ENCODE data around the gene SEC61B. TPM values are rescaled to one million over a fixed set of nuclear protein-coding genes. Genes with fewer than 3 reads are reported as not detected.

Gene SEC61B
- total RNA-seq, 2 donors from 2014 or later = 153 to 187 TPM

DNA sequence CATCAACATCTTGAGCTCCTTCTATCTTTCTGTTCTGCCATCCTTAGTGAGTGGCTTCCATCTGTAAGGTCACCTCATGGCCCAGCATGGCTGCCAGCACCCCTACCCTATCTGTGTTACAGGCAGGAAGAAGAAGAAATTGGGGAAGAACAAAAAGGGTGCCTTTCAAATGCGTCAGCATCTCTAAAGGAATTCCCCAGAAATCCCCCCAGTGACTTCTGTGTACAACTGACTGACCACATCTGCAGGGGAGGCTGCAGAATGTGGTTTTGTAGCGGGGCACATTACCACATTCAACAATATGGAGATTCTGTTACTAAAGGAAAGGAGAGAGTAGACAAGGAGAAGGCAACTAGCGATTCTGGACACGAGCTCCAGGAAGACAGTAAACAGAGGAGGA lies 40.5 kb upstream of the SEC61B start:
- Histone ChIP-seq H3K4me3 (ENCODE audit: low read length) (no peak overlapping the region), H3K4me1 (ENCODE audit: control insufficient read depth, insufficient read depth, low read length) (peaks cover 17% of the 10 kb centered on the region), H3K9me3 (ENCODE audit: control insufficient read depth, low read length) (no peaks in the 10 kb centered on the region), H3K36me3 (ENCODE audit: control insufficient read depth, insufficient read depth, low read length) (no peaks in the 10 kb centered on the region), H3K27me3 (ENCODE audit: control insufficient read depth, insufficient read depth, low read length, poor library complexity, severe bottlenecking) (peaks cover 25% of the 10 kb centered on the region), H3K27ac (ENCODE audit: low read depth, low read length) (no peak overlapping the region), H3K9ac (ENCODE audit: extremely low read depth, low read length, poor library complexity, severe bottlenecking) (no peak overlapping the region)
- TF ChIP-seq CTCF (conservative IDR thresholded peaks at IDR 0.05) = no peak
- Mint-ChIP-seq H3K27me3 (ENCODE audit: insufficient read depth) (peaks cover 22% of the 10 kb centered on the region), H3K9me3 (no peaks in the 10 kb centered on the region), H3K4me1 (peaks cover 23% of the 10 kb centered on the region), H3K27ac (no peak overlapping the region), H3K4me3 (no peak overlapping the region), H3K36me3 (ENCODE audit: low read depth) (no peaks in the 10 kb centered on the region)
- WGBS, 2 experiments (ENCODE audit: insufficient coverage in 1 of 2, insufficient read length in 1 of 2) = 94% methylated on average over 3 to 4 of the region's 4 CpGs
- DNase-seq = no peak

DNA sequence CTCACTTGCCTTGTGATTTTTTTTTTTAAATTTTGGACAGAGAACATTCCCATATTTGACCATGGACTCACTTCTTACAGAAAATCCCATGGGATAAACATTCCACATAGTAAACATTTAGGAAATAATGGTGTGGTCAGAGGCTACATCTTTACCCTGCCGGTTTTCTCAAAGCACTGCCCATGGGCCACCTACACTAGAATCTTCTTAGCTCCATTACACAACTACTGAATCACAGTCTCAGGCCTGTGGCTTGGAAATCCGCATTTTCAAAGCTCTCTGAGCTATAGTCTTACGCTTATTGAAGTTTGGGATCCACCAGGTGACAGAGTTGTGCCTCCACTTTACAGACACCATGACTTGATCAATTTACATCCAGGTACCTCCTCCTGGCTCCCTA lies 39.7 kb upstream of the SEC61B start:
- H3K27ac ChIP-seq (ENCODE audit: low read depth, low read length) = no peak overlapping the region
- Mint-ChIP-seq H3K4me3 (no peak overlapping the region), H3K9me3 (no peaks in the 10 kb centered on the region), H3K27ac (no peak overlapping the region), H3K27me3 (ENCODE audit: insufficient read depth) (peaks cover 22% of the 10 kb centered on the region), H3K4me1 (peaks cover 19% of the 10 kb centered on the region), H3K36me3 (ENCODE audit: low read depth) (no peaks in the 10 kb centered on the region)
- H3K4me1 ChIP-seq (ENCODE audit: control insufficient read depth, insufficient read depth, low read length) = peaks cover 16% of the 10 kb centered on the region
- H3K36me3 ChIP-seq (ENCODE audit: control insufficient read depth, insufficient read depth, low read length) = no peaks in the 10 kb centered on the region
- H3K4me3 ChIP-seq (ENCODE audit: low read length) = no peak overlapping the region
- no peak overlapping the region for H3K9ac ChIP-seq (ENCODE audit: extremely low read depth, low read length, poor library complexity, severe bottlenecking)
- H3K27me3 ChIP-seq (ENCODE audit: control insufficient read depth, insufficient read depth, low read length, poor library complexity, severe bottlenecking) = peaks cover 29% of the 10 kb centered on the region
- no peaks in the 10 kb centered on the region for H3K9me3 ChIP-seq (ENCODE audit: control insufficient read depth, low read length)
- TF ChIP-seq CTCF (conservative IDR thresholded peaks at IDR 0.05) = no peak
- whole genome bisulfite sequencing, 2 experiments (ENCODE audit: insufficient coverage in 1 of 2, insufficient read length in 1 of 2) = 94 to 100% methylated on average over 2 to 3 of the region's 3 CpGs
- DNase-seq = no peak

DNA sequence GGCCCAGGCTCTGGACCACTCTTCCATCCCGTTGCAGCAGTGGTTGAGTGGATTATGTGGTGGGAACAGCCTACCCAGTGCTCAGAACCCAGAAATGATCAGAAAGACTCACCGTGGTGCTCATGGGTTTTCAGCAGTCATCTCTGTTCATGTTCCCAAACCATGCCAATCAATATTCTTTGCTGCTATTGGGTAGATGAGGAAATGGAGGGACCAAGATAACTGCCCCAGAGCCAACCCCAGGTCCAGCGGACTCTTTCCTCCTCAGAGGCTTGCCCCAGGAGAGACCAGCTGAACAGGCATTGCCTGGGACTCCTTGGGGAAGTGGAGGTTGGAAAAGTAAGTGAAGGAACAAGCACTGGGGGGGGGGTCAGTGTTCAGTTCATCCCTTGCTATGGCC lies 38.5 kb upstream of the SEC61B start:
- peaks cover 19% of the 10 kb centered on the region for H3K4me1 Mint-ChIP-seq
- TF ChIP-seq CTCF (conservative IDR thresholded peaks at IDR 0.05) = no peak

More for the DNA sequence above, 38.5 kb upstream of the SEC61B start:
- no peak overlapping the region for H3K9ac ChIP-seq (ENCODE audit: extremely low read depth, low read length, poor library complexity, severe bottlenecking)
- H3K4me3 ChIP-seq (ENCODE audit: low read length) = no peak overlapping the region
- H3K9me3 ChIP-seq (ENCODE audit: control insufficient read depth, low read length) = no peaks in the 10 kb centered on the region
- peaks cover 36% of the 10 kb centered on the region for H3K27me3 ChIP-seq (ENCODE audit: control insufficient read depth, insufficient read depth, low read length, poor library complexity, severe bottlenecking)
- no peaks in the 10 kb centered on the region for H3K9me3 Mint-ChIP-seq
- H3K4me3 Mint-ChIP-seq = no peak overlapping the region
- 95% methylated on average over 3 of the region's 3 CpGs; no CpG with 5 or more reads in 1 of the 2 experiments for WGBS, 2 experiments (ENCODE audit: insufficient coverage in 1 of 2, insufficient read length in 1 of 2)
- no peak for DNase-seq
- no peak overlapping the region for H3K27ac Mint-ChIP-seq
- H3K4me1 ChIP-seq (ENCODE audit: control insufficient read depth, insufficient read depth, low read length) = peaks cover 16% of the 10 kb centered on the region
- H3K36me3 Mint-ChIP-seq (ENCODE audit: low read depth) = no peaks in the 10 kb centered on the region
- H3K27me3 Mint-ChIP-seq (ENCODE audit: insufficient read depth) = peaks cover 22% of the 10 kb centered on the region
- no peaks in the 10 kb centered on the region for H3K36me3 ChIP-seq (ENCODE audit: control insufficient read depth, insufficient read depth, low read length)
- no peak overlapping the region for H3K27ac ChIP-seq (ENCODE audit: low read depth, low read length)

Measured in endodermal cell (in vitro differentiated cells).